ENCODE measurements around the gene MYO1D. TPM values are rescaled to one million over a fixed set of nuclear protein-coding genes. Genes with fewer than 3 reads are reported as not detected.
"Not testable (repeated sequence)": the region's sequence is repeated elsewhere in the genome, so short reads cannot be mapped to it uniquely, and the experiment has no call there.

Gene MYO1D
- total RNA-seq, 2 experiments from 2014 or later: 2.2 to 2.3 TPM

- ChIA-PET CTCF (interaction anchor here (0.9 to 1.7 kb wide), 5 partner anchors 13 to 71 kb away, joined by 3 to 5 read pairs (median 4); no protein-coding TSS in a partner anchor), POLR2A (interaction anchor here (1.1 kb wide), 1 partner anchor 30 kb away, joined by 3 read pairs; no protein-coding TSS in a partner anchor)
- Mint-ChIP-seq H3K9me3 (ENCODE audit: insufficient read depth) (no peaks in the 10 kb centered on the region), H3K27me3 (ENCODE audit: low read depth) (peaks cover 3% of the 10 kb centered on the region), H3K36me3 (ENCODE audit: low read depth) (no peaks in the 10 kb centered on the region), H3K27ac (no peak overlapping the region), H3K4me1 (ENCODE audit: low read depth) (peaks cover 17% of the 10 kb centered on the region), H3K4me3 (no peak overlapping the region)
- DNase-seq (no peak), ATAC-seq (no peak)
These were observed 343.6 kb downstream of the MYO1D start for GRCh38 chr17:32533296-32533695.

GRCh38 chr17:32529604-32530003 lies 347.3 kb downstream of the MYO1D start:
- Mint-ChIP-seq H3K4me3 (no peak overlapping the region), H3K27ac (peak overlapping the region; percentile 21), H3K27me3 (ENCODE audit: low read depth) (peaks cover 3% of the 10 kb centered on the region), H3K36me3 (ENCODE audit: low read depth) (no peaks in the 10 kb centered on the region), H3K9me3 (ENCODE audit: insufficient read depth) (no peaks in the 10 kb centered on the region), H3K4me1 (ENCODE audit: low read depth) (peaks cover 42% of the 10 kb centered on the region)
- POLR2A ChIA-PET: no interaction called here
- CTCF ChIA-PET: interaction anchor here (1.8 to 4.5 kb wide), 2 partner anchors 46 to 85 kb away, joined by 6 to 13 read pairs; partner anchors contain the start of gene PSMD11
- DNase-seq (no peak), ATAC-seq (no peak)

GRCh38 chr17:32528825-32529224 lies 348.1 kb downstream of the MYO1D start:
- POLR2A ChIA-PET: no interaction called here
- H3K9me3 Mint-ChIP-seq (ENCODE audit: insufficient read depth): no peaks in the 10 kb centered on the region
- H3K4me1 Mint-ChIP-seq (ENCODE audit: low read depth): peaks cover 47% of the 10 kb centered on the region
- CTCF ChIA-PET: interaction anchor here (0.7 to 4.5 kb wide), 3 partner anchors 11 to 84 kb away, joined by 3 to 13 read pairs (median 6); partner anchors contain the start of gene PSMD11
- no peak overlapping the region for H3K4me3 Mint-ChIP-seq
- peak overlapping the region; percentile 14 for H3K27ac Mint-ChIP-seq
- no peaks in the 10 kb centered on the region for H3K36me3 Mint-ChIP-seq (ENCODE audit: low read depth)
- peak; percentile 48 for ATAC-seq
- peaks cover 3% of the 10 kb centered on the region for H3K27me3 Mint-ChIP-seq (ENCODE audit: low read depth)
- DNase-seq: no peak

- Mint-ChIP-seq H3K9me3 (ENCODE audit: insufficient read depth) (no peaks in the 10 kb centered on the region), H3K4me1 (ENCODE audit: low read depth) (peaks cover 58% of the 10 kb centered on the region), H3K27me3 (ENCODE audit: low read depth) (no peaks in the 10 kb centered on the region), H3K27ac (peak overlapping the region; percentile 47), H3K4me3 (no peak overlapping the region), H3K36me3 (ENCODE audit: low read depth) (peaks cover 5% of the 10 kb centered on the region)
- ATAC-seq (no peak), DNase-seq (no peak)
- ChIA-PET POLR2A (interaction anchor here (0.6 kb wide), 1 partner anchor 64 kb away, joined by 3 read pairs; no protein-coding TSS in a partner anchor), CTCF (interaction anchor here (1.1 to 4.5 kb wide), 5 partner anchors 9 to 82 kb away, joined by 3 to 27 read pairs (median 7); partner anchors contain the start of genes CDK5R1 and PSMD11)
These were observed 349.8 kb downstream of the MYO1D start for GRCh38 chr17:32527146-32527545.

- H3K9me3 Mint-ChIP-seq (ENCODE audit: insufficient read depth): no peaks in the 10 kb centered on the region
- ChIA-PET CTCF (interaction anchor here (1.5 to 4.5 kb wide), 4 partner anchors 29 to 80 kb away, joined by 4 to 27 read pairs (median 10); partner anchors contain the start of gene PSMD11), POLR2A (no interaction called here)
- H3K36me3 Mint-ChIP-seq (ENCODE audit: low read depth): peaks cover 8% of the 10 kb centered on the region
- H3K4me1 Mint-ChIP-seq (ENCODE audit: low read depth): peaks cover 73% of the 10 kb centered on the region
- ATAC-seq (no peak), DNase-seq (no peak)
- no peak overlapping the region for H3K4me3 Mint-ChIP-seq
- no peaks in the 10 kb centered on the region for H3K27me3 Mint-ChIP-seq (ENCODE audit: low read depth)
- H3K27ac Mint-ChIP-seq: no peak overlapping the region
These were observed 351.8 kb downstream of the MYO1D start for GRCh38 chr17:32525122-32525521.

- H3K36me3 Mint-ChIP-seq (ENCODE audit: low read depth); H3K4me3 Mint-ChIP-seq; H3K27ac Mint-ChIP-seq; ATAC-seq; H3K9me3 Mint-ChIP-seq (ENCODE audit: insufficient read depth); H3K27me3 Mint-ChIP-seq (ENCODE audit: low read depth); DNase-seq: not testable (repeated sequence)
- ChIA-PET CTCF (interaction anchor here (1.0 to 3.9 kb wide), 13 partner anchors 10 to 135 kb away, joined by 3 to 27 read pairs (median 4); partner anchors contain the start of gene CDK5R1), POLR2A (interaction anchor here (0.5 to 2.5 kb wide), 4 partner anchors 26 to 334 kb away, joined by 3 to 12 read pairs (median 3); partner anchors contain the start of gene CDK5R1)
- peaks cover 79% of the 10 kb centered on the region for H3K4me1 Mint-ChIP-seq (ENCODE audit: low read depth)
These were observed 352.4 kb downstream of the MYO1D start for GRCh38 chr17:32524553-32524880.

GRCh38 chr17:32523827-32524552 lies 352.9 kb downstream of the MYO1D start:
- ATAC-seq: peak; percentile 17
- peak overlapping the region; percentile 41 for H3K4me3 Mint-ChIP-seq
- ChIA-PET POLR2A (interaction anchor here (0.5 to 2.5 kb wide), 5 partner anchors 26 to 334 kb away, joined by 3 to 12 read pairs (median 3); partner anchors contain the start of genes CDK5R1 and PSMD11), CTCF (interaction anchor here (1.0 to 3.9 kb wide), 16 partner anchors 9 to 135 kb away, joined by 3 to 27 read pairs (median 4); partner anchors contain the start of gene CDK5R1)
- H3K9me3 Mint-ChIP-seq (ENCODE audit: insufficient read depth): no peaks in the 10 kb centered on the region
- H3K36me3 Mint-ChIP-seq (ENCODE audit: low read depth): peaks cover 8% of the 10 kb centered on the region
- DNase-seq: peak; percentile 37
- H3K27ac Mint-ChIP-seq: peak overlapping the region; percentile 87
- no peaks in the 10 kb centered on the region for H3K27me3 Mint-ChIP-seq (ENCODE audit: low read depth)
- peaks cover 77% of the 10 kb centered on the region for H3K4me1 Mint-ChIP-seq (ENCODE audit: low read depth)

GRCh38 chr17:32523017-32523680 lies 353.8 kb downstream of the MYO1D start:
- peak; percentile 74 for DNase-seq
- Mint-ChIP-seq H3K27ac (peak overlapping the region; percentile 87), H3K4me3 (peak overlapping the region; percentile 50), H3K36me3 (ENCODE audit: low read depth) (peaks cover 8% of the 10 kb centered on the region), H3K4me1 (ENCODE audit: low read depth) (peaks cover 77% of the 10 kb centered on the region), H3K9me3 (ENCODE audit: insufficient read depth) (no peaks in the 10 kb centered on the region), H3K27me3 (ENCODE audit: low read depth) (no peaks in the 10 kb centered on the region)
- ChIA-PET POLR2A (interaction anchor here (1.5 to 2.5 kb wide), 2 partner anchors 37 to 79 kb away, joined by 4 to 12 read pairs; partner anchors contain the start of genes CDK5R1 and PSMD11), CTCF (interaction anchor here (1.0 to 3.9 kb wide), 13 partner anchors 11 to 136 kb away, joined by 3 to 27 read pairs (median 4); partner anchors contain the start of genes CDK5R1 and PSMD11)
- peak; percentile 62 for ATAC-seq

GRCh38 chr17:32520737-32521404 lies 356.1 kb downstream of the MYO1D start:
- DNase-seq (no peak), ATAC-seq (no peak)
- Mint-ChIP-seq H3K36me3 (ENCODE audit: low read depth) (peaks cover 8% of the 10 kb centered on the region), H3K27ac (peak overlapping the region; percentile 87), H3K27me3 (ENCODE audit: low read depth) (no peaks in the 10 kb centered on the region), H3K9me3 (ENCODE audit: insufficient read depth) (no peaks in the 10 kb centered on the region), H3K4me1 (ENCODE audit: low read depth) (peaks cover 84% of the 10 kb centered on the region), H3K4me3 (peak overlapping the region; percentile 74)
- ChIA-PET CTCF (interaction anchor here (1.5 to 1.8 kb wide), 2 partner anchors 29 to 77 kb away, joined by 4 read pairs; partner anchors contain the start of gene PSMD11), POLR2A (interaction anchor here (0.7 kb wide), 1 partner anchor 34 kb away, joined by 4 read pairs; the partner anchor contains the start of gene CDK5R1)

GRCh38 chr17:32520104-32520701 lies 356.7 kb downstream of the MYO1D start:
- Mint-ChIP-seq H3K27ac (peak overlapping the region; percentile 87), H3K4me1 (ENCODE audit: low read depth) (peaks cover 87% of the 10 kb centered on the region), H3K27me3 (ENCODE audit: low read depth) (no peaks in the 10 kb centered on the region), H3K4me3 (peak overlapping the region; percentile 74), H3K36me3 (ENCODE audit: low read depth) (peaks cover 8% of the 10 kb centered on the region), H3K9me3 (ENCODE audit: insufficient read depth) (no peaks in the 10 kb centered on the region)
- CTCF ChIA-PET: interaction anchor here (1.5 to 1.8 kb wide), 2 partner anchors 28 to 76 kb away, joined by 4 read pairs; partner anchors contain the start of gene PSMD11
- peak; percentile 50 for ATAC-seq
- DNase-seq: peak; percentile 81
- POLR2A ChIA-PET: interaction anchor here (0.7 to 1.1 kb wide), 3 partner anchors 8 to 33 kb away, joined by 3 to 4 read pairs (median 3); partner anchors contain the start of gene CDK5R1

Data from activated CD8-positive, alpha-beta T cell treated with anti-CD3 and anti-CD28 coated beads, Interleukin-2, amount 10 ng/mL, durations not matched to agents 7 days and 5 days (primary cell).